K562 treated with DMSO at 1 percent for 4 hours (cell line): ENCODE data around the gene SPRR1A. TPM values are rescaled to one million over a fixed set of nuclear protein-coding genes. Genes with fewer than 3 reads are reported as not detected.

Experiments used
- total RNA-seq: library from RNA; unstranded; fragments of 300-600 nt; gene quantifications from 2 replicates; pipeline ENCODE4 v1.2.3, GENCODE V29; 2022; ENCODE audit not compliant: insufficient read depth

SPRR1A gene, protein sequence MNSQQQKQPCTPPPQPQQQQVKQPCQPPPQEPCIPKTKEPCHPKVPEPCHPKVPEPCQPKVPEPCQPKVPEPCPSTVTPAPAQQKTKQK
- total RNA-seq, result not detected in 2 replicates

DNA sequence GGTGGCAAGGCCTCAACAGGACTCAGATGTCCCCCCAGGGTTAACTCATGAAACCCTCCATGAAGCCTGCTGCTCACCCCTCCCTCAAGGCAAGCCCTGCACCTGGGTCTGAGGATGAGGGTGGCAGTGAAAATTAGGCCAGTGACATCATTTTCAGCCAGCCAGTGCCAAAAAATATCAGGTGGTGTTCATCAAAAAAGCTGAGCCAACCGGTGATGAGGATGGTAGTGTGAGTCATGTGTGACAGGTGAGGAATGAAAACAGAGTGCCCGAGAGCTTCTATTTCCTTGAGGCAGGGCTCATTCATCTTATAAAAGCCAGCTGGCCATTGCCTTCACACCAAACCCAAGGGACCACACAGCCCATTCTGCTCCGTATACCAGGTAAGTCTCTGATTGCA, at the start of gene SPRR1A:
Gene SPRR1A (plus strand): TSS at position 339 of the 400 bp plus-strand sequence. CDS start 1,150 bp downstream, outside the sequence.

GRCh38 chr1:152946651-152947256, 37.1 kb upstream of the SPRR1A start, which contains the start of gene SPRR5:
SPRR5 (plus strand) TSS chr1:152947206; CDS start chr1:152948555, 1,349 bp downstream.

GRCh38 chr1:152970495-152970894, 13.4 kb upstream of the SPRR1A start, which contains the start of gene SPRR4:
SPRR4 (plus strand) TSS chr1:152970648; CDS start chr1:152971891, 1,243 bp downstream.

GRCh38 chr1:153001382-153001781, 17.5 kb downstream of the SPRR1A start, which contains the start of gene SPRR3:
SPRR3 (plus strand) TSS chr1:153001749; CDS start chr1:153003021, 1,272 bp downstream.

GRCh38 chr1:153030895-153031294, 47.0 kb downstream of the SPRR1A start, which contains the start of gene SPRR1B:
SPRR1B (plus strand) TSS chr1:153031203; CDS start chr1:153032346, 1,143 bp downstream.

Other genes with a start within 250 kb of the SPRR1A start
- not detected in 2 replicates for gene KPRP, start 226.1 kb upstream of the SPRR1A start, total RNA-seq
- gene LCE1F, start 208.9 kb upstream of the SPRR1A start, total RNA-seq, result not detected in 2 replicates
- gene LCE1E, start 197.8 kb upstream of the SPRR1A start, total RNA-seq, result not detected in 2 replicates
- not detected in 2 replicates for gene LCE1D, start 187.4 kb upstream of the SPRR1A start, total RNA-seq
- not detected in 2 replicates for gene LCE1C, start 177.4 kb upstream of the SPRR1A start, total RNA-seq
- not detected in 2 replicates for gene LCE1B, start 172.1 kb upstream of the SPRR1A start, total RNA-seq
- not detected in 2 replicates for gene LCE1A, start 156.6 kb upstream of the SPRR1A start, total RNA-seq
- gene LCE6A, start 141.2 kb upstream of the SPRR1A start, total RNA-seq, result not detected in 2 replicates
- gene LCE7A, start 124.1 kb upstream of the SPRR1A start, total RNA-seq, result not detected in 2 replicates
- gene SMCP, start 105.8 kb upstream of the SPRR1A start, total RNA-seq, result not detected in 2 replicates
- not detected in 2 replicates for gene IVL, start 75.5 kb upstream of the SPRR1A start, total RNA-seq
- not detected in 2 replicates for gene SPRR5, start 36.9 kb upstream of the SPRR1A start, total RNA-seq
- not detected in 2 replicates for gene SPRR4, start 13.4 kb upstream of the SPRR1A start, total RNA-seq
- gene SPRR3, start 17.7 kb downstream of the SPRR1A start, total RNA-seq, result not detected in 2 replicates
- gene SPRR1B, start 47.1 kb downstream of the SPRR1A start, total RNA-seq, result not detected in 2 replicates
- 36.6 and 103 TPM in 2 replicates for gene SPRR2D, start 57.0 kb downstream of the SPRR1A start, total RNA-seq
- not detected in 2 replicates for gene SPRR2A, start 73.4 kb downstream of the SPRR1A start, total RNA-seq
- gene SPRR2B, start 87.5 kb downstream of the SPRR1A start, total RNA-seq, result not detected in 2 replicates
- not detected in 2 replicates for gene SPRR2E, start 110.4 kb downstream of the SPRR1A start, total RNA-seq
- not detected in 2 replicates for gene SPRR2F, start 129.4 kb downstream of the SPRR1A start, total RNA-seq
- not detected in 2 replicates for gene SPRR2G, start 166.8 kb downstream of the SPRR1A start, total RNA-seq
- not detected in 2 replicates for gene LELP1, start 219.3 kb downstream of the SPRR1A start, total RNA-seq
- 1.4 and 1.7 TPM in 2 replicates for gene PRR9, start 233.5 kb downstream of the SPRR1A start, total RNA-seq